HG03175 (cell line): ENCODE measurements around the gene TRMT2A.

ENCODE experiments used
- ATAC-seq: cut with Tn5 transposase; IDR thresholded peaks from one replicate; pipeline ENCODE4 v1.9.1; 2021; ENCODE audit warnings: mild to moderate bottlenecking, moderate library complexity; ENCODE audit not compliant: unreplicated experiment

TRMT2A gene

DNA sequence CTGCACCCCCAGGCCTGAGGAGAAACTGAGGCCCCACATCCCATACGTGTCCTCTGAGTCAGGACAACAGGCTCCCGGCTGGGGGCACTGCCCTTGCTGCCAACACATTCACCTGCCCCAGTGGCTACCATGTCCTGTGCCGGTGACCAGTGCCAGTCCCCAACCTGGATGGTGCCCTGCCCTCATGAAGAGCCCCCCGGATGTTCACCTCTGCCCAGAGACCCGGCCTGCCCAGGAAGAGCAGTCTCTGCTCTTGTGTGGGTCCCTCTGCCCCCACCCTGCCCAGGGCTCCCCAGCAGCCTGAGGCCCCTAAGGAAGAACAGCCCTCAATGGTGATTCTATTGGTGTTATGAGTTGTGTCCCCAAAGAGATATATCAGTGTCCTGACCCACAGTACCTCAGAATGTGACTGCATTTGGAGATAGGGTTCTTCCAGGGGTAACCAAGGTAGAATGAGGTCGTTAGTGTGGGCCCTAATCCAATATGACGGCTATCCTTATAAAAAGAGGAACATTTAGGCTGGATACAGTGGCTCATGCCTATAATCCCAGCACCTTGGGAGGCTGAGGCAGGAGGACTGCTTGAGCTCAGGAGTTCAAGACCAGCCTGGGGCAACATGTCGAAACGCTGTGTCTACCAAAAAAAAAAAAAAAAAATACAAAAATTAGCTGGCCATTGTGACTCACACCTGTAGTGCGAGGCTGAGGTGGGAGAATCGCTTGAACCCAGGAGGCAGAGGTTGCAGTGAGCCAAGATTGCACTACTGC is 50.2 kb downstream of the TRMT2A start:
- ATAC-seq = no peak

DNA sequence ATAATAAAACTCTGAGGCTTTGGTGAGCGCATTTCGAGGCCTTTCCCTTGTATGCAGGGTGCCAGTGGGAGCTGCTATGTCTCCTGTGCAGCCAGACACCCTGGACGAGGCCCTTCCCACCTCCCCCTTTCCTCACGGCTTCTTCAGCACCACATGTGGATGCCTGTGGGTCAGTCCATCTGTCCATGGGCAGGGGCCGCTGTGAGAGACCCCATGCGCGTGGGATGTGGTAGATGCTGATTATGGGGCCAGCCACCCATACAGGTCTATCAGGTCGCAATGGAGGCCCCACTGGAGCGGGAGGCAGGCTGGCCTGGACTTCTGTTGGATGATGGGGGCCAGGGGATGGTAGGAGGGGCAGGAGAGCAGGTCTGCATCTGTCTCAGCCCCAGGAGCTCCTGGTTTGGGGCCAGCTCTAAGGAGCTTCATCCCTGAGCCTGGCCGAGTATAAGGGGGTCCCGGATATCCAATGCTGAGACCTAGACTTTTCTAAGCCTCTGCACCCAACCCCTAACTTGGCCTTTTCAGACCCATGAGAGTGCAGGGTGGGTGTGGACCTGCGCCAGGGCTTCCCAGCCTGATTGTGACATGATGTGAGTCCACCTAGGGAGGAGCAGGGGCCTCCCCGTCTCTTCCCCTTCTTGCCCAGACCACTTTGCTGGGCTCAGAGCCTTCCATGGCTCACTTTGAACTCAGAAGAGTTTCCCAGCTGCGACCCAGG is 51.0 kb downstream of the TRMT2A start:
- no peak for ATAC-seq

DNA sequence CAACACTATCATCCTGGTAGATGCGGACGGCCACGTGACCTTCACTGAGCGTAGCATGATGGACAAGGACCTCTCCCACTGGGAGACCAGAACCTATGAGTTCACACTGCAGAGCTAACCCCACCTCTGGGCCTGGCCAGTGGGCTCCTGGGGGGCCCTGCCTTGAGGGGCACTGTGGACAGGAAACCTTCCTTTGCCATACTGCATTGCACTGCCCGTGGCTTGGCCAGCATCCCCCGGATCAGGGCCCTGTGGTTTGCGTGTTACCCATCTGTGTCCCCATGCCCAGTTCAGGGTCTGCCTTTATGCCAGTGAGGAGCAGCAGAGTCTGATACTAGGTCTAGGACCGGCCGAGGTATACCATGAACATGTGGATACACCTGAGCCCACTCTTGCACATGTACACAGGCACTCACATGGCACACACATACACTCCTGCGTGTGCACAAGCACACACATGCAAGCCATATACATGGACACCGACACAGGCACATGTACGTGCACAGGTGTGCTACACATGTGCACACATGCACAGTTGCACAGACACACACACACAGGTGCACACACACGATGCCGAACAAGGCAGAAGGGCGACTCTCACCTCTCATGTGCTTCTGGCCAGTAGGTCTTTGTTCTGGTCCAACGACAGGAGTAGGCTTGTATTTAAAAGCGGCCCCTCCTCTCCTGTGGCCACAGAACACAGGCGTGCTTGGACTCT is 52.3 kb downstream of the TRMT2A start:
- ATAC-seq = no peak

DNA sequence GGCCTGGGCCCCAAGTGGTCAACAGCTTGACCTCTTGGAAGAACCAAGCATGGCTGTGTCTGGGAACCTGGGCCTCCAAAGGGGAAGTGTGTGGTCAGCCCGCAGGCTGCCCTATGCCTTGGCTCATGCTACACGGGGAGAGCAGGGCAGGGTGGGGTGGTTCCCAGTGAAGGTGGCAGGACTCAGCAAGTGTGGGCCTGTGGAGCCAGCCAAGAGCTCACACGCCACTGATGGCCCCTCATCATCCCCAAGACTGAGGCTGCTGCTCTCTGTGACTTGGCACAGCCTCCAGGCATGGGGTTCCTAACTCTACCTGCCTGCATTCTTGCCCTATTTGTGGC is 52.9 kb downstream of the TRMT2A start:
- no peak for ATAC-seq

DNA sequence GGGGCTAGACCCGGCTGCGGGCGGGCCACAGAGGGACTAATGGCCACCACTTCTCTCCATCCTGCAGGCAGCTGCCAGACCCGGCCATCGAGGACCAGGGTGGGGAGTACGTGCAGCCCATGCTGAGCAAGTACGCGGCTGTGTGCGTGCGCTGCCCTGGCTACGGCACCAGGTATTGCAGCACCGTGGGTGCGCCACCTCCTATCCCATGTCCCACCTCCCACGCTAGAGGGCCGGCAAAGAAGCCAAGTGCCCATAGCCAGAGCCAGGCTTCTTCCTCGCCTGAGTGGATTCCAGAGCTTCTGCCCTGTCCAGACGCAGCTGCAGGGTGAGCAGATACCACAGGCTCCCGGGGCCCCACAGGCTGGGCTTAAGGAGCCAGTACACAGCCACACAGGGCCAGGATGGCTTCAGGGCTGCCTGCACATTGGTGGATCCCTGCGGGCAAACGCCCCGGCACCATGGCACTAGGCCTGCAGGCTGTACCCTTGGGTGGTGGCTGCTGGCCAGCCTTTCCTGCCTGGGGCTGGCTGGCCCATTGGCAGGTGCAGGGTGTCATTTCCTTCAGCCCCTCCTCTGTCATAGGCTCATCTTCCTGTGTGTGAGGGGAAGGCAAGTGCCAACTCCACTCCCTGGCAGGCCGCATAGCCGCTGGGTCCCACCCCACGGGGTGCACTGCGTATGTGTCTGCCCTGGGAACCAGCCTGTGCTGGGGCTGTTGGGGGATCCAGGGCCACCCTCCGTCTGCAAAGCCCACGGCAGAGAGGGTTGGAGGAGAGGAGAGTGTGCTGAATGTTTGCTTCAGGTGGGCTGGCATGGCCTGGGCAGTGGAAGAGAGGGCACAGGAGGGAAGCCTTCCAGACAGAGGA is 53.5 kb downstream of the TRMT2A start:
- ATAC-seq = no peak

DNA sequence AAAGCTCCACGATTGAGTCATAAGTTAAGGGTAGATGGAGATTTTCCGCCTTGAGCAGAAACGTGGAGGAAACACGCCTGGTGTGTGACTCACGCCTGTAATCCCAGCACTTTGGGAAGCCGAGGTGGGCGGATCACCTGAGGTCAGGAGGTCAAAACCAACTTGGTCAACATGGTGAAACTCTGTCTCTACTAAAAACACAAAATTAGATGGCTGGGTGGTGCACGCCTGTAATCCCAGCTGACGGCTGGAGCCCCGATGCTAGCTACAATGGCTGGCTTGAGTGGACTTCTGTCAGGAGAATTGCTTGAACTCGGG is 54.3 kb downstream of the TRMT2A start:
- ATAC-seq = no peak

DNA sequence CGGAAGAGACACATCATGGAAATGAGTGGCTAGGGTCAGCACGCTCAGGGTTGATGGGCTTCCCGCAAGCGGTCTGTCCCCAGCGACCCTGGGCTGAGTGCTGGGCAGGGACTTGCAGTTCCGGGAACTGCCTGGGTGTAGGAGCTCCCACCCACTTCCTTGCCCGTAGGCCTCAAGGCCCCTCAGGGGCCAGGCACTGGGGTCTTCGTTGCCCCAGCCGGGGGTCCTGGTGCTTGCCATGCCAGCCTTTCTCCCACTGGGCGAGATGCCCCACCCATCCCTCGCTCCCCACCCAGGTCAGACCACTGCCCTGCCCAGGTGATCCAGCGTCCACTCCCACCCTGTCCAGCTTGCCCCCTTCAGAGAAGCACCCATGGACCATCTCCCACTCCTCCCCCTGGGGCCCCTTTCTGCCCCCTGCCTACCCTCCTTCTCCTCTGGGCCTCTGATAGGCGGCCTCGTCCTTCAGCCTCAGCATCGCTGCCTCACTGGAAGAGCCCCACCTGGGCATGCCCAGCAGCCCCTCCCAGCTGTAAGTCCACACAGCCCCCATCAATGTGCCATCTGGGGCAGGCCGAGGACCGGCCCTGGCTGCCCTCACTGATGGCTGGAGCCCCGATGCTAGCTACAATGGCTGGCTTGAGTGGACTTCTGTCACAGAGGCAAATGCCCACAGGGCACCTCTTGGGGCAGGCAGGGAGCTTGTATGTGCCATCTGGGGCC is 54.8 kb downstream of the TRMT2A start:
- no peak for ATAC-seq
